ENCODE data around the gene LAIR1. TPM values are rescaled to one million over a fixed set of nuclear protein-coding genes. Genes with fewer than 3 reads are reported as not detected.

LAIR1 gene
- total RNA-seq, 2 experiments from 2014 or later, result 4.3 TPM; not detected in 1

- POLR2A ChIA-PET, result interaction anchor here (0.6 kb wide), 1 partner anchor 147 kb away, joined by 3 read pairs; no protein-coding TSS in a partner anchor
- peaks cover 40% of the 10 kb centered on the region for H3K4me1 ChIP-seq (ENCODE audit: insufficient read depth, low read length, poor library complexity, severe bottlenecking)
Observed at GRCh38 chr19:54343868-54344267, 20.9 kb downstream of the LAIR1 start.

GRCh38 chr19:54341295-54341694 is 23.4 kb downstream of the LAIR1 start:
- H4K20me1 ChIP-seq (ENCODE audit: insufficient read depth, low read length), result no peaks in the 10 kb centered on the region

More at GRCh38 chr19:54343868-54344267, 20.9 kb downstream of the LAIR1 start:
- intact Hi-C loops (cut with micrococcal nuclease; ENCODE audit: unreplicated experiment), result no loop called here
- H3K36me3 ChIP-seq (ENCODE audit: insufficient read depth, low read length), result no peaks in the 10 kb centered on the region
- BruUV-seq (replicated peaks), result no TSS peak
- no peaks in the 10 kb centered on the region for H3K9me3 ChIP-seq (ENCODE audit: low read length)
- peak overlapping the region; percentile 12 for H3K4me3 ChIP-seq (ENCODE audit: low read depth, low read length, poor library complexity, severe bottlenecking)
- TF ChIP-seq CTCF (conservative IDR thresholded peaks at IDR 0.05; ENCODE audit: low read length) (no peak), EZH2phosphoT487 (IDR thresholded peaks at IDR 0.05; ENCODE audit: borderline replicate concordance, low read depth, low read length) (no peak)
- no peaks in the 10 kb centered on the region for H3K9me2 ChIP-seq (ENCODE audit: insufficient read depth, low read length)
- H2AFZ ChIP-seq (ENCODE audit: low read length), result peak overlapping the region; percentile 52; the same call in 1 of the 2 replicates
- no peaks in the 10 kb centered on the region for H4K20me1 ChIP-seq (ENCODE audit: insufficient read depth, low read length)
- CTCF ChIA-PET (ENCODE audit: unreplicated experiment), result no interaction called here
- H3K27ac ChIP-seq (ENCODE audit: low read depth, low read length, poor library complexity, severe bottlenecking), result no peak overlapping the region
- no peaks in the 10 kb centered on the region for H3K79me2 ChIP-seq (ENCODE audit: insufficient read depth, low read depth, low read length)
- H3K4me2 ChIP-seq (ENCODE audit: low read length), result peak overlapping the region; percentile 53
- no peak for DNase-seq (ENCODE audit: low spot score)

More at GRCh38 chr19:54341295-54341694, 23.4 kb downstream of the LAIR1 start:
- intact Hi-C loops (cut with micrococcal nuclease; ENCODE audit: unreplicated experiment), result no loop called here
- Histone ChIP-seq H3K79me2 (ENCODE audit: insufficient read depth, low read depth, low read length) (no peaks in the 10 kb centered on the region), H3K4me2 (ENCODE audit: low read length) (no peak overlapping the region), H3K4me3 (ENCODE audit: low read depth, low read length, poor library complexity, severe bottlenecking) (no peak overlapping the region), H3K27ac (ENCODE audit: low read depth, low read length, poor library complexity, severe bottlenecking) (no peak overlapping the region), H3K36me3 (ENCODE audit: insufficient read depth, low read length) (no peaks in the 10 kb centered on the region), H3K9me3 (ENCODE audit: low read length) (no peaks in the 10 kb centered on the region), H3K9me2 (ENCODE audit: insufficient read depth, low read length) (no peaks in the 10 kb centered on the region), H3K4me1 (ENCODE audit: insufficient read depth, low read length, poor library complexity, severe bottlenecking) (peaks cover 26% of the 10 kb centered on the region), H2AFZ (ENCODE audit: low read length) (no peak overlapping the region)
- no peak for TF ChIP-seq CTCF (conservative IDR thresholded peaks at IDR 0.05; ENCODE audit: low read length)
- no peak for TF ChIP-seq EZH2phosphoT487 (IDR thresholded peaks at IDR 0.05; ENCODE audit: borderline replicate concordance, low read depth, low read length)
- POLR2A ChIA-PET, result no interaction called here
- BruUV-seq (replicated peaks), result no TSS peak
- CTCF ChIA-PET (ENCODE audit: unreplicated experiment), result no interaction called here
- no peak for DNase-seq (ENCODE audit: low spot score)
